Stimulated activated naive CD4-positive, alpha-beta T cell (primary cell): ENCODE data around the gene LMAN1.

Source experiments
- DNase-seq, 6 experiments: peaks; one replicate each; lab custom pipeline; 2025; lab: John Stamatoyannopoulos, UW

The LMAN1 gene

GRCh38 chr18:59303656-59304195, 55.3 kb downstream of the LMAN1 start:
- no peak for DNase-seq

GRCh38 chr18:59303006-59303405, 56.1 kb downstream of the LMAN1 start:
- no peak for DNase-seq

GRCh38 chr18:59301929-59302328, 57.1 kb downstream of the LMAN1 start:
- DNase-seq, result no peak

- no peak for DNase-seq
These were observed 58.3 kb downstream of the LMAN1 start for GRCh38 chr18:59300676-59301285.

- DNase-seq, result no peak
These were observed 60.2 kb downstream of the LMAN1 start for GRCh38 chr18:59298871-59299270.

- DNase-seq, result no peak
These were observed 65.7 kb downstream of the LMAN1 start for GRCh38 chr18:59293317-59293716.

- DNase-seq, result no peak
These were observed 72.7 kb downstream of the LMAN1 start for GRCh38 chr18:59286341-59286740.

- no peak for DNase-seq
These were observed 76.7 kb downstream of the LMAN1 start for GRCh38 chr18:59282341-59282740.

GRCh38 chr18:59279722-59280121, 79.3 kb downstream of the LMAN1 start:
- no peak for DNase-seq

GRCh38 chr18:59279193-59279592, 79.9 kb downstream of the LMAN1 start:
- no peak for DNase-seq

- DNase-seq, result no peak
These were observed 80.3 kb downstream of the LMAN1 start for GRCh38 chr18:59278793-59279192.
